Measurements from ENCODE around the gene CBX8. TPM values are rescaled to one million over a fixed set of nuclear protein-coding genes. Genes with fewer than 3 reads are reported as not detected.

CBX8 gene
- total and polyA plus RNA-seq, 2 of the 13 experiments (the other 11 are each of a cell fraction or from before 2014, with no cell fraction given): 0.34 to 12.6 TPM

- TF ChIP-seq NCOA2 (CRISPR knock-in tag; IDR thresholded peaks at IDR 0.05): no peak; the same call in 1 of the 2 replicates
- peak; percentile 89 for TF ChIP-seq TGIF2 (CRISPR knock-in tag; IDR thresholded peaks at IDR 0.05)
- TF ChIP-seq ZNF558 (CRISPR knock-in tag; IDR thresholded peaks at IDR 0.05; ENCODE audit: borderline replicate concordance): no peak; the same call in 1 of the 2 replicates
- no peak for TF ChIP-seq HHEX (CRISPR knock-in tag; IDR thresholded peaks at IDR 0.05)
- TF ChIP-seq ZHX2 (IDR thresholded peaks at IDR 0.05; ENCODE audit: low read depth): no peak
- no peak for TF ChIP-seq ZHX2 (CRISPR knock-in tag; IDR thresholded peaks at IDR 0.05; ENCODE audit: borderline replicate concordance)
- no peak for TF ChIP-seq KLF13 (CRISPR knock-in tag; IDR thresholded peaks at IDR 0.05)
- no peak for TF ChIP-seq ZNF296 (CRISPR knock-in tag; conservative IDR thresholded peaks at IDR 0.05)
- TF ChIP-seq IRF9 (CRISPR knock-in tag; IDR thresholded peaks at IDR 0.05; ENCODE audit: borderline replicate concordance): no peak
- no peak for TF ChIP-seq ZNF790 (CRISPR knock-in tag; IDR thresholded peaks at IDR 0.05; ENCODE audit: borderline replicate concordance)
- TF ChIP-seq XBP1 (CRISPR knock-in tag; IDR thresholded peaks at IDR 0.05): no peak
- no peak for TF ChIP-seq SNAPC2 (CRISPR knock-in tag; IDR thresholded peaks at IDR 0.05)
- TF ChIP-seq ZNF430 (CRISPR knock-in tag; IDR thresholded peaks at IDR 0.05): no peak
- TF ChIP-seq PREB (CRISPR knock-in tag; IDR thresholded peaks at IDR 0.05): no peak
- no peak for TF ChIP-seq ATF7 (IDR thresholded peaks at IDR 0.05)
- TF ChIP-seq ATF7 (CRISPR knock-in tag; IDR thresholded peaks at IDR 0.05): no peak
- peak; percentile 55 to 63 for TF ChIP-seq HMGXB4 (CRISPR knock-in tag; IDR thresholded peaks at IDR 0.05; ENCODE audit: borderline replicate concordance in 1 of 2, low read depth in 1 of 2)
- TF ChIP-seq PHF20 (CRISPR knock-in tag; IDR thresholded peaks at IDR 0.05): no peak; the same call in 1 of the 2 replicates
- TF ChIP-seq ZMYM4 (CRISPR knock-in tag; IDR thresholded peaks at IDR 0.05): no peak
- no peak for TF ChIP-seq ZNF10 (CRISPR knock-in tag; IDR thresholded peaks at IDR 0.05; ENCODE audit: borderline replicate concordance, low read depth)
Observed at GRCh38 chr17:79836972-79837887, 40.4 kb upstream of the CBX8 start (continued).

All from HepG2 (cell line).